IMR-90 (cell line): Measurements from ENCODE around the gene CRYGN. TPM values are rescaled to one million over a fixed set of nuclear protein-coding genes. Genes with fewer than 3 reads are reported as not detected.

ENCODE experiments used
- ATAC-seq: fragments of 200-7000 bp; cut with Tn5 transposase; 2 replicates; pipeline ENCODE4 v1.9.1; 2020; ENCODE audit warnings: low read depth, mild to moderate bottlenecking, moderate library complexity
- BruUV-seq: library from RNA; stranded (reverse); fragments of 400-500 nt; replicated peaks from 2 replicates; lab custom pipeline; 2021; lab: Mats Ljungman, UMichigan
- CTCF ChIA-PET: fragments of 300-600 bp; formaldehyde crosslinking; extraction: SDS; loops from one replicate; lab custom pipeline; 2021; ENCODE audit warnings: antibody characterized with exemption; lab: Yijun Ruan, JAX
- POLR2A ChIA-PET: fragments of 300-600 bp; sonication (Branson Sonifier 250); formaldehyde crosslinking; loops from one replicate; lab custom pipeline; 2022; ENCODE audit warnings: antibody characterized with exemption; ENCODE audit not compliant: unreplicated experiment; lab: Charles Lee
- DNase-seq: peaks from one replicate; pipeline ENCODE4 v3.0.0; 2013
- H2AFZ ChIP-seq: replicated peaks from 2 replicates; pipeline ENCODE3; 2013; ENCODE audit warnings: low read length, mild to moderate bottlenecking; ENCODE audit not compliant: poor library complexity
- H2AK5ac ChIP-seq: 2 replicates; pipeline ENCODE4 v1.6.1; 2013; ENCODE audit warnings: low read depth, low read length, inconsistent platforms
- H2AK9ac ChIP-seq: replicated peaks from 2 replicates; pipeline ENCODE3; 2013; ENCODE audit warnings: mild to moderate bottlenecking, low read depth, low read length, moderate library complexity; ENCODE audit not compliant: poor library complexity
- H2BK120ac ChIP-seq: 2 replicates; pipeline ENCODE4 v1.6.1; 2013; ENCODE audit warnings: low read depth, low read length, inconsistent platforms
- H2BK15ac ChIP-seq: 3 replicates; pipeline ENCODE4 v1.6.1; 2013; ENCODE audit warnings: low read depth, low read length, inconsistent platforms
- H2BK20ac ChIP-seq: 2 replicates; pipeline ENCODE4 v1.6.1; 2013; ENCODE audit warnings: low read depth, mild to moderate bottlenecking, inconsistent platforms, low read length, moderate library complexity
- H2BK5ac ChIP-seq: 2 replicates; pipeline ENCODE4 v1.6.1; 2013; ENCODE audit warnings: mild to moderate bottlenecking, low read depth, low read length, inconsistent platforms; ENCODE audit not compliant: poor library complexity, severe bottlenecking
- H3K14ac ChIP-seq: replicated peaks from 2 replicates; pipeline ENCODE4 v1.6.1; 2013; ENCODE audit warnings: low read depth, low read length, inconsistent platforms
- H3K18ac ChIP-seq: 2 replicates; pipeline ENCODE4 v1.6.1; 2013; ENCODE audit warnings: low read depth, low read length, control low read depth
- H3K23ac ChIP-seq: 2 replicates; pipeline ENCODE4 v1.6.1; 2013; ENCODE audit warnings: low read depth, low read length, inconsistent platforms
- H3K27ac ChIP-seq: 2 replicates; pipeline ENCODE4 v1.5.1; 2013; ENCODE audit warnings: mild to moderate bottlenecking, control low read depth, low read length; ENCODE audit not compliant: insufficient read depth
- H3K27me3 ChIP-seq: 2 replicates; pipeline ENCODE4 v1.6.1; 2013; ENCODE audit warnings: low read length; ENCODE audit not compliant: control insufficient read depth, insufficient read depth
- H3K36me3 ChIP-seq: 2 replicates; pipeline ENCODE4 v1.6.1; 2013; ENCODE audit warnings: low read length, mixed read lengths; ENCODE audit not compliant: control insufficient read depth, insufficient read depth
- H3K4ac ChIP-seq: 2 replicates; pipeline ENCODE4 v1.6.1; 2013; ENCODE audit warnings: low read depth, low read length, inconsistent platforms
- H3K4me1 ChIP-seq: 2 replicates; pipeline ENCODE4 v1.6.1; 2013; ENCODE audit warnings: low read length, mixed read lengths; ENCODE audit not compliant: control insufficient read depth, insufficient read depth
- H3K4me2 ChIP-seq: 2 replicates; pipeline ENCODE4 v1.6.1; 2013; ENCODE audit warnings: low read depth, mild to moderate bottlenecking, control low read depth, low read length, moderate library complexity
- H3K4me3 ChIP-seq: 2 replicates; pipeline ENCODE4 v1.5.1; 2013; ENCODE audit warnings: low read depth, mild to moderate bottlenecking, control low read depth, low read length, moderate library complexity; ENCODE audit not compliant: insufficient read depth
- H3K56ac ChIP-seq: 2 replicates; pipeline ENCODE4 v1.6.1; 2013; ENCODE audit warnings: low read length, inconsistent platforms; ENCODE audit not compliant: insufficient read depth; ENCODE audit errors: extremely low read depth
- H3K79me1 ChIP-seq, 2 experiments: 2 replicates each; pipeline ENCODE4 v1.6.1; 2013; ENCODE audit warnings: low read length in 2 of 2, inconsistent platforms in 1 of 2, low read depth in 1 of 2
- H3K9ac ChIP-seq: 2 replicates; pipeline ENCODE4 v1.6.1; 2013; ENCODE audit warnings: low read depth, low read length, control low read depth
- H3K9me1 ChIP-seq: 2 replicates; pipeline ENCODE4 v1.6.1; 2013; ENCODE audit warnings: low read length, inconsistent platforms; ENCODE audit not compliant: insufficient read depth
- H3K9me3 ChIP-seq: 2 replicates; pipeline ENCODE4 v1.6.1; 2013; ENCODE audit warnings: low read length; ENCODE audit not compliant: control insufficient read depth, insufficient read depth
- H4K20me1 ChIP-seq: 2 replicates; pipeline ENCODE4 v1.6.1; 2013; ENCODE audit warnings: low read length, inconsistent platforms; ENCODE audit not compliant: insufficient read depth
- H4K5ac ChIP-seq: 2 replicates; pipeline ENCODE4 v1.6.1; 2013; ENCODE audit warnings: mild to moderate bottlenecking, low read depth, low read length, control low read depth
- H4K8ac ChIP-seq, 2 experiments: 2 replicates each; pipeline ENCODE4 v1.6.1; 2013; ENCODE audit warnings: low read depth in 2 of 2, low read length in 2 of 2, control low read depth in 1 of 2, inconsistent platforms in 1 of 2
- H4K91ac ChIP-seq: 2 replicates; pipeline ENCODE4 v1.6.1; 2013; ENCODE audit warnings: low read depth, low read length, inconsistent platforms; ENCODE audit not compliant: insufficient read depth
- BHLHE40 ChIP-seq: fragments of 150-350 bp; IDR thresholded peaks from 2 replicates; pipeline ENCODE4 v1.6.1; 2016; ENCODE audit warnings: mild to moderate bottlenecking, low read depth, low read length
- CEBPB ChIP-seq: IDR thresholded peaks from 2 replicates; pipeline ENCODE4 v1.6.1; 2012; ENCODE audit warnings: low read depth, low read length, improper control_type of control experiment
- CHD1 ChIP-seq: IDR thresholded peaks from 2 replicates; pipeline ENCODE4 v1.6.1; 2012; ENCODE audit warnings: low read depth, low read length, improper control_type of control experiment
- FOS ChIP-seq: fragments of 150-350 bp; IDR thresholded peaks from 2 replicates; pipeline ENCODE4 v1.6.1; 2016; ENCODE audit warnings: low read depth, low read length
- MAZ ChIP-seq: IDR thresholded peaks from 2 replicates; pipeline ENCODE4 v1.6.1; 2012; ENCODE audit warnings: low read depth, mild to moderate bottlenecking, low read length, improper control_type of control experiment, moderate library complexity, borderline replicate concordance
- MXI1 ChIP-seq: IDR thresholded peaks from 2 replicates; pipeline ENCODE4 v1.6.1; 2012; ENCODE audit warnings: low read depth, mild to moderate bottlenecking, low read length, moderate library complexity, borderline replicate concordance
- NFE2L2 ChIP-seq: fragments of 150-350 bp; IDR thresholded peaks from 2 replicates; pipeline ENCODE4 v1.6.1; 2016; ENCODE audit warnings: low read depth, mild to moderate bottlenecking, low read length
- POLR2A ChIP-seq: IDR thresholded peaks from 2 replicates; pipeline ENCODE4 v1.6.1; 2012; ENCODE audit warnings: mild to moderate bottlenecking, low read depth, low read length
- RAD21 ChIP-seq: IDR thresholded peaks from 2 replicates; pipeline ENCODE4 v1.6.1; 2012; ENCODE audit warnings: low read length, improper control_type of control experiment
- RCOR1 ChIP-seq: IDR thresholded peaks from 2 replicates; pipeline ENCODE4 v1.6.1; 2012; ENCODE audit warnings: mild to moderate bottlenecking, low read length, improper control_type of control experiment; ENCODE audit not compliant: insufficient replicate concordance
- RFX5 ChIP-seq: IDR thresholded peaks from 2 replicates; pipeline ENCODE4 v1.8.0; 2012; ENCODE audit warnings: low read depth, mild to moderate bottlenecking, low read length, moderate library complexity
- WGBS, 2 experiments: methylation state at CpG; one replicate each; pipeline versions ENCODE4 v1.1.5 to v1.1.7; 2013; ENCODE audit warnings: missing lambda C conversion rate in 2 of 2; ENCODE audit not compliant: insufficient read length in 1 of 2; ENCODE audit errors: extremely low coverage in 2 of 2; 5-methylcytosine and 5-hydroxymethylcytosine counted together
- dilution Hi-C: fragments of 300-500 bp; cut with HindIII; formaldehyde crosslinking; loops from one replicate; pipeline ENCODE4 v1.14.3; 2018; ENCODE audit warnings: low sequenced_read_pairs; ENCODE audit not compliant: unreplicated experiment
- in situ Hi-C: fragments of 300-500 bp; cut with MboI; formaldehyde crosslinking; loops from 3 replicates; pipeline ENCODE4 v1.14.3; 2019; ENCODE audit warnings: low sequenced_read_pairs, inconsistent platforms, mixed read lengths
- intact Hi-C: fragments of 100-400 bp; cut with micrococcal nuclease; formaldehyde crosslinking; loops from 2 replicates; pipeline ENCODE4 v1.10.0; 2022
- polyA plus RNA-seq, 3 experiments: library from polyadenylated mRNA; depleted of rRNA; stranded (reverse); fragments of >200 nt; gene quantifications; 2 replicates each; pipeline ENCODE4 v1.2.3, GENCODE V29; 2012; ENCODE audit warnings: low replicate concordance in 1 of 3
- total RNA-seq: library from RNA; depleted of rRNA; stranded (reverse); fragments of >200 nt; gene quantifications from 2 replicates; pipeline ENCODE4 v1.2.3, GENCODE V29; 2012
- TF ChIP-seq, protein P1 (sequence below): fragments of 150-350 bp; IDR thresholded peaks from 2 replicates; pipeline ENCODE4 v1.6.1; 2016; ENCODE audit warnings: low read depth, mild to moderate bottlenecking, low read length, moderate library complexity, borderline replicate concordance

The CRYGN gene
- total and polyA plus RNA-seq, 2 of the 4 experiments (the other 2 are of a cell fraction): not detected

DNA sequence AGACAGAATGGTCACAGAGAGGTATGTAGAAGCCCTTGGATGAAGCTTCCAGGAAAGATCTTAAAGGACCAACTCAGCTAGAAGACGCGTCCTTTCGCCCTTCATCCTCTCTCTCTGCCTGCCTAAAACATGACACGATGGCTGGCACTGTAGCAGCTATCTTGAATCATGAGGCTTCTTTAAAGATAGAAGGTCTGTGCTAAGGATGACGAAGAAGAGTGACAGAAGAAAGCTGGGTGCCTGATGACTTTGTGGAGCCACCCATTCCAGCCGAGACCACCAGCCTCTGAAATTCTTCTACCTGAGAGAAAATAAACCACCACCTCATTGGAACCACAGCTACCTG, 55.6 kb downstream of the CRYGN start:
- no peaks in the 10 kb centered on the region for H3K4me1 ChIP-seq
- H3K56ac ChIP-seq: no peak overlapping the region
- H2AFZ ChIP-seq: no peak overlapping the region
- H4K91ac ChIP-seq: no peak overlapping the region
- no peak overlapping the region for H2AK5ac ChIP-seq
- H3K9ac ChIP-seq: no peak overlapping the region
- DNase-seq (no peak), ATAC-seq (no peak)
- H4K20me1 ChIP-seq: no peaks in the 10 kb centered on the region
- no peak overlapping the region for H4K8ac ChIP-seq
- H3K4ac ChIP-seq: no peak overlapping the region
- no peak overlapping the region for H3K4me2 ChIP-seq
- TF ChIP-seq CHD1: no peak
- TF ChIP-seq RFX5: no peak
- TF ChIP-seq NFE2L2: no peak
- no peak for TF ChIP-seq MAZ
- no peak for TF ChIP-seq FOS
- TF ChIP-seq POLR2A: no peak
- no peak for TF ChIP-seq BHLHE40
- no peak for TF ChIP-seq CEBPB
- TF ChIP-seq, protein P1, sequence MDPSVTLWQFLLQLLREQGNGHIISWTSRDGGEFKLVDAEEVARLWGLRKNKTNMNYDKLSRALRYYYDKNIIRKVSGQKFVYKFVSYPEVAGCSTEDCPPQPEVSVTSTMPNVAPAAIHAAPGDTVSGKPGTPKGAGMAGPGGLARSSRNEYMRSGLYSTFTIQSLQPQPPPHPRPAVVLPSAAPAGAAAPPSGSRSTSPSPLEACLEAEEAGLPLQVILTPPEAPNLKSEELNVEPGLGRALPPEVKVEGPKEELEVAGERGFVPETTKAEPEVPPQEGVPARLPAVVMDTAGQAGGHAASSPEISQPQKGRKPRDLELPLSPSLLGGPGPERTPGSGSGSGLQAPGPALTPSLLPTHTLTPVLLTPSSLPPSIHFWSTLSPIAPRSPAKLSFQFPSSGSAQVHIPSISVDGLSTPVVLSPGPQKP: no peak
- no peak for TF ChIP-seq RAD21
- TF ChIP-seq MXI1: no peak
- no peak for TF ChIP-seq RCOR1
- no peaks in the 10 kb centered on the region for H3K9me1 ChIP-seq
- no peak overlapping the region for H3K23ac ChIP-seq
- intact Hi-C loops (no loop called here), in situ Hi-C loops (no loop called here), dilution Hi-C loops (no loop called here)
- no peak overlapping the region for H4K5ac ChIP-seq
- no peaks in the 10 kb centered on the region for H3K79me1 ChIP-seq
- WGBS, 2 experiments: no CpG with 5 or more reads among the region's 6 CpGs
- BruUV-seq: no TSS peak
- no peak overlapping the region for H2BK20ac ChIP-seq
- H2AK9ac ChIP-seq: no peak overlapping the region
- no peak overlapping the region for H2BK5ac ChIP-seq
- no peak overlapping the region for H2BK120ac ChIP-seq
- ChIA-PET CTCF (interaction anchor here (0.9 kb wide), 1 partner anchor 16 kb away, joined by 4 read pairs; no protein-coding TSS in a partner anchor), POLR2A (no interaction called here)
- no peak overlapping the region for H2BK15ac ChIP-seq
- H3K14ac ChIP-seq: no peak overlapping the region
- no peak overlapping the region for H3K4me3 ChIP-seq
- peaks cover 6% of the 10 kb centered on the region for H3K9me3 ChIP-seq
- no peak overlapping the region for H3K18ac ChIP-seq
- no peaks in the 10 kb centered on the region for H3K36me3 ChIP-seq
- peaks cover 48% of the 10 kb centered on the region for H3K27me3 ChIP-seq
- H3K27ac ChIP-seq: no peak overlapping the region
